Peyer's patch (tissue), 4 donors: ENCODE data around the gene CLDN16. TPM values are rescaled to one million over a fixed set of nuclear protein-coding genes. Genes with fewer than 3 reads are reported as not detected.

Source experiments
- DNase-seq, 3 donors: peaks; one replicate each; pipeline ENCODE4 v3.0.0-alpha.2; 2017 to 2019
- H3K27ac ChIP-seq, 4 donors: fragments of 200-600 bp; sonication (generic); one replicate each; pipeline ENCODE4 v1.5.1; 2016 to 2019
- H3K27me3 ChIP-seq, 2 donors: fragments of 200-600 bp; sonication (generic); one replicate each; pipeline ENCODE4 v1.5.1; 2019
- H3K36me3 ChIP-seq, 3 donors: fragments of 200-600 bp; sonication (generic); one replicate each; pipeline ENCODE4 v1.5.1; 2016 to 2019
- H3K4me1 ChIP-seq, 4 donors: fragments of 200-600 bp; sonication (generic); one replicate each; pipeline ENCODE4 v1.5.1; 2016 to 2019
- H3K4me3 ChIP-seq, 4 donors: fragments of 200-600 bp; sonication (generic); 1 replicate in 3 of 4; 2 replicates in 1 of 4; pipeline ENCODE4 v1.5.1; 2016 to 2019; ENCODE audit warnings: mild to moderate bottlenecking in 1 of 4
- H3K9me3 ChIP-seq, 4 donors: fragments of 200-600 bp; sonication (generic); one replicate each; pipeline ENCODE4 v1.5.1; 2016 to 2019; ENCODE audit warnings: mild to moderate bottlenecking in 1 of 4
- POLR2A ChIP-seq, 2 donors: fragments of 450-650 bp; IDR thresholded peaks; one replicate each; pipeline ENCODE4 v1.5.1; 2017; ENCODE audit warnings: antibody characterized with exemption in 2 of 2, mild to moderate bottlenecking in 2 of 2, moderate library complexity in 2 of 2
- total RNA-seq, 4 donors: library from RNA; depleted of rRNA; stranded (reverse); fragments of >200 nt; gene quantifications; one replicate each; pipeline ENCODE4 v1.1.0, GENCODE V29; 2016
- TF ChIP-seq, protein P1 (sequence below), 6 experiments: fragments of 450-650 bp in 4 of 6; fragments of 200-600 bp in 2 of 6; sonication (generic) in 1 of 6; IDR thresholded peaks; one replicate each; pipeline ENCODE4 v1.5.1; 2017 to 2019; ENCODE audit warnings: antibody characterized with exemption in 6 of 6, mild to moderate bottlenecking in 3 of 6, moderate library complexity in 1 of 6

Gene CLDN16
- total RNA-seq, 4 donors from 2014 or later: not detected

DNA sequence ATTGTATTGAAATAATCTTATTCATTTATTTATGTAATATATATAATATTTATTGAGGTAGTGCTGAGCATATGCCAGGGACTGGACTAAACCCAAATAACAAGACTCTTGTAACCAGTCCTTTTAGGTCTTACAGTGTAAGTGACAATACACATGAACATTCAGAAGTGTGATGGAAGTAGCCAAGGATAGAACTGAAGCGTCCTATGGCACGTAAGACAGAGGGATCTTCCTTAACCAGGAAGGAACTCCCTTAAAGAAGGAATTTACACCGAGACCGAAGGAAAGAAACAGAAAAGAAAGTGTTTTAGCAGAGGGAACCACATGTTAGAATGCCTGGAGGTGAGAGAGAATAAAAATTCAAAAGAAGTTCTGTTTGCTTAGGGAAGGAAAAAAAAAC, 42.1 kb upstream of the CLDN16 start:
- H3K27ac ChIP-seq: no peak overlapping the region
- no peaks in the 10 kb centered on the region for H3K27me3 ChIP-seq
- no peak overlapping the region for H3K4me3 ChIP-seq
- no peaks in the 10 kb centered on the region for H3K36me3 ChIP-seq
- no peak for DNase-seq
- H3K4me1 ChIP-seq: no peaks in the 10 kb centered on the region
- TF ChIP-seq, protein P1, sequence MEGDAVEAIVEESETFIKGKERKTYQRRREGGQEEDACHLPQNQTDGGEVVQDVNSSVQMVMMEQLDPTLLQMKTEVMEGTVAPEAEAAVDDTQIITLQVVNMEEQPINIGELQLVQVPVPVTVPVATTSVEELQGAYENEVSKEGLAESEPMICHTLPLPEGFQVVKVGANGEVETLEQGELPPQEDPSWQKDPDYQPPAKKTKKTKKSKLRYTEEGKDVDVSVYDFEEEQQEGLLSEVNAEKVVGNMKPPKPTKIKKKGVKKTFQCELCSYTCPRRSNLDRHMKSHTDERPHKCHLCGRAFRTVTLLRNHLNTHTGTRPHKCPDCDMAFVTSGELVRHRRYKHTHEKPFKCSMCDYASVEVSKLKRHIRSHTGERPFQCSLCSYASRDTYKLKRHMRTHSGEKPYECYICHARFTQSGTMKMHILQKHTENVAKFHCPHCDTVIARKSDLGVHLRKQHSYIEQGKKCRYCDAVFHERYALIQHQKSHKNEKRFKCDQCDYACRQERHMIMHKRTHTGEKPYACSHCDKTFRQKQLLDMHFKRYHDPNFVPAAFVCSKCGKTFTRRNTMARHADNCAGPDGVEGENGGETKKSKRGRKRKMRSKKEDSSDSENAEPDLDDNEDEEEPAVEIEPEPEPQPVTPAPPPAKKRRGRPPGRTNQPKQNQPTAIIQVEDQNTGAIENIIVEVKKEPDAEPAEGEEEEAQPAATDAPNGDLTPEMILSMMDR (IDR thresholded peaks at IDR 0.05): no peak
- no peak for TF ChIP-seq POLR2A (IDR thresholded peaks at IDR 0.05)
- no peaks in the 10 kb centered on the region for H3K9me3 ChIP-seq

DNA sequence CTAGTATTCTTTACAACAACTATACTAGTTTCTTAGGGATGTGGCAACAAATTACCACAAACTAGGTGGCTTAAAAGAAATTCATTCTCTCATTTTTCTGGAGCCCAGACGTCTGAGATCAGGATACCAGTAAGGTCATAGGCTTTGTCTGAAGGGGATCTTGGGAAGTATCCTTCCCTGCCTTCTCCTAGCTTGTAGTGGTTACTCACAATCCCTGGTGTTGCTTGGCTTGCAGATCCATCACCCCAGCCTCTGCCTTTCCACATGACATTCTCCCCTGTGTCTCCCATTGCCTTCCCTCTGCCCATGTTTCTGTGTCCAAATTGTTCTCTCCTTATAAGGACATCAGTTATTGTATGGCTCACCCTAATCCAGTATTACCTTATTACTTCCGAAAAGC, 41.4 kb upstream of the CLDN16 start:
- Histone ChIP-seq H3K9me3 (no peaks in the 10 kb centered on the region), H3K4me1 (no peaks in the 10 kb centered on the region), H3K4me3 (no peak overlapping the region), H3K27ac (no peak overlapping the region), H3K36me3 (no peaks in the 10 kb centered on the region), H3K27me3 (no peaks in the 10 kb centered on the region)
- TF ChIP-seq POLR2A (IDR thresholded peaks at IDR 0.05): no peak
- TF ChIP-seq, protein P1 (IDR thresholded peaks at IDR 0.05): no peak
- DNase-seq: no peak

DNA sequence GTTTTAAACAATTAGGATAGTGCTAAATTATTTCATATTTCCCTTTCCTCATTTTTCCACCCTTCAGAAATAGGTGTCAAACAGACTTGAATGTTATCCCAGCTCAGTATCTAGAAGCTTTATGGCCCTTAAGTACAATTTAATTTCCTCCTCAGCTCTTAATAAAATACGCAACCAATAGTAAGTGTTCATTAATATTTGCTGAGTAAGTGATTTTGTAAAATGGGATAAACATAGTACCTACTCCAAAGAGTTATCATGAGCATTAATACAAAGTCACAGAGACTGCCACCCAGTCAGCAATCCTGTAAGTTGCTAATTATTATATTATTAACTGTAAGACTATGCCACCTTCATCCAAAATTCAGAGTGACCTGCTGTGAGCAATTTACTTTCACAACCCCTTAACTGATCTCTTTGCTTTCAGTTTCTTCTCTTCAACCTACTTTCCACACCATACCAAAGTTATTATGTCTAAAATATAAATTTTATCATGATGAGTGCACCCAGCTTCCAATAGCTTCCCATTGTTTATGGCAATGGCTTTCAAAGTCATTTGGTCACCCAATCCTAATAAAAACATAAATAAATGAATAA, 35.0 kb upstream of the CLDN16 start:
- Histone ChIP-seq H3K36me3 (no peaks in the 10 kb centered on the region), H3K4me1 (no peaks in the 10 kb centered on the region), H3K27me3 (no peaks in the 10 kb centered on the region), H3K27ac (no peak overlapping the region), H3K9me3 (no peaks in the 10 kb centered on the region), H3K4me3 (no peak overlapping the region)
- DNase-seq: no peak
- TF ChIP-seq POLR2A (IDR thresholded peaks at IDR 0.05): no peak
- TF ChIP-seq, protein P1 (IDR thresholded peaks at IDR 0.05): no peak

DNA sequence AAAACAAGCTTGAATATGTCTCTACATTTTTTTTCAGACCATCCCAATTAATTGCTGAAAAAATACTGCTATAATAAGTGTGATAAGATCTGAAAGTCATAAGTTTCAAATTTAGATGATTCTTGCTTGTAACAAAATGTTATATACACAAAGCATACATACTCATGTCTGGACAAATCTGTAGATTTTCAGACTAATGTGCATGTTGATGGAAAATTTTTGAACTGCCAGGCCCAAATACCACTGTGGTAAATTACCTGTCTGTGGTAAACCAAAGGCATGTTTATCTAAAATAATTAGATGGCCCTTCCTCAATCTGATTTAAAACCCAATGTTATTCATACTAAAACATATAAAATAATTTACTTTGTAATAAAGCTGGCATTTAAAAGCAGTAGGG, 31.7 kb upstream of the CLDN16 start:
- H3K27me3 ChIP-seq: no peaks in the 10 kb centered on the region
- H3K36me3 ChIP-seq: no peaks in the 10 kb centered on the region

DNA sequence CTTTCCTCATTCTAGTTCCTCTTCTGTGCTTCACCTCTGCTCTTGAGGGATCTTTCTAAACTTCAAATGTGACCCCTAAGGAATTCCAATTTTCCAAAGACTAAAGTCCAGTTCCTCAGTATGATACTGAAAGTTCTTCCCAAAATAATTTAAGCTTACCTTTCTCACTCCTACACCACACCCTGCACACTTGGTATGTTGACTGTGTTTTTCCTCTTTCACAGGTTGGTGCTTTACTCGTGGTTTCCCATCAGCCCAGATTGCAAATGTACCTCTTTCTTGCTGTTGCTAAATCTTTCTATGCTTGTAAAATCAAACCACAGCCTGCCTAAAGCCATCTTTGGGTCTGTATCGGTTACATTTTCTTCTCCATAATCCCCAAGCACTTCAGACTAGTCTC, 30.5 kb upstream of the CLDN16 start:
- no peaks in the 10 kb centered on the region for H3K9me3 ChIP-seq
- H3K36me3 ChIP-seq: no peaks in the 10 kb centered on the region
- DNase-seq: no peak
- no peaks in the 10 kb centered on the region for H3K27me3 ChIP-seq
- H3K4me3 ChIP-seq: no peak overlapping the region
- TF ChIP-seq, protein P1 (IDR thresholded peaks at IDR 0.05): no peak
- TF ChIP-seq POLR2A (IDR thresholded peaks at IDR 0.05): no peak
- H3K27ac ChIP-seq: no peak overlapping the region
- no peaks in the 10 kb centered on the region for H3K4me1 ChIP-seq

More for the DNA sequence above, 31.7 kb upstream of the CLDN16 start:
- Histone ChIP-seq H3K9me3 (no peaks in the 10 kb centered on the region), H3K4me1 (no peaks in the 10 kb centered on the region), H3K27ac (no peak overlapping the region), H3K4me3 (no peak overlapping the region)
- no peak for TF ChIP-seq POLR2A (IDR thresholded peaks at IDR 0.05)
- TF ChIP-seq, protein P1 (IDR thresholded peaks at IDR 0.05): no peak
- DNase-seq: no peak

DNA sequence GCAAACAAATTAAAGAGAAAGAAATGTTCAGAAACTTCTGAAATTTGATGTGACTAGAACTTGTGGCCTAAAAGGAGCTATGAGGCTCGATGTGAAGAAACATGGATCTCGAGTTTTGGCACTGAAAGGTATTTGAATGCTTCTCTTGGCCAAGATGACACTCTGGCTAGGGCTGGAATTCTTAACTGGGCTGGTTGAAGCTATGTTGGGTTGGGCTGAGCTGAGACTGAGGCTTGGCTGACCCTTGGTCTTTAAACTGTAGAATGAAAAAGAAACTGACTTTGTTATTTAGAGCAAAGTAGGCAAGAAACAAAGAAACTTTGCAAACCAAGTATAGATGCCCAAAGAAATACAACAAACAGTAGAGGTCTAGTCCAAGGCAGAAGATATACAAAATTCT, 28.1 kb upstream of the CLDN16 start:
- Histone ChIP-seq H3K4me1 (no peaks in the 10 kb centered on the region), H3K9me3 (no peaks in the 10 kb centered on the region), H3K27ac (no peak overlapping the region), H3K36me3 (no peaks in the 10 kb centered on the region), H3K4me3 (no peak overlapping the region), H3K27me3 (no peaks in the 10 kb centered on the region)
- DNase-seq: no peak
- no peak for TF ChIP-seq POLR2A (IDR thresholded peaks at IDR 0.05)
- TF ChIP-seq, protein P1 (IDR thresholded peaks at IDR 0.05): no peak
